GM13977 (cell line): ENCODE data around the gene SLA2.

Experiments
- DNase-seq: peaks from one replicate; pipeline ENCODE4 v3.0.0; 2012; ENCODE audit warnings: low spot score
- CTCF ChIP-seq: IDR thresholded peaks from 2 replicates; pipeline ENCODE4 v1.5.1; 2012; ENCODE audit warnings: mild to moderate bottlenecking, control low read depth; ENCODE audit not compliant: insufficient read depth; ENCODE audit errors: extremely low read depth, missing control alignments
- in situ Hi-C: fragments of 300-500 bp; cut with MboI; formaldehyde crosslinking; loops from one replicate; pipeline ENCODE4 v1.12.0; 2022; ENCODE audit warnings: low sequenced_read_pairs, low pct_unique_long_range_greater_than_20kb, mixed read lengths, inconsistent platforms; ENCODE audit not compliant: unreplicated experiment

SLA2 gene

GRCh38 chr20:36562724-36563123 lies 83.3 kb downstream of the SLA2 start:
- DNase-seq: no peak
- no peak for TF ChIP-seq CTCF
- in situ Hi-C loops: no loop called here
